ENCODE measurements around the gene ZNF148. TPM values are rescaled to one million over a fixed set of nuclear protein-coding genes. Genes with fewer than 3 reads are reported as not detected.

ZNF148 gene
- polyA plus RNA-seq, 1 donor: 20.2 TPM

DNA sequence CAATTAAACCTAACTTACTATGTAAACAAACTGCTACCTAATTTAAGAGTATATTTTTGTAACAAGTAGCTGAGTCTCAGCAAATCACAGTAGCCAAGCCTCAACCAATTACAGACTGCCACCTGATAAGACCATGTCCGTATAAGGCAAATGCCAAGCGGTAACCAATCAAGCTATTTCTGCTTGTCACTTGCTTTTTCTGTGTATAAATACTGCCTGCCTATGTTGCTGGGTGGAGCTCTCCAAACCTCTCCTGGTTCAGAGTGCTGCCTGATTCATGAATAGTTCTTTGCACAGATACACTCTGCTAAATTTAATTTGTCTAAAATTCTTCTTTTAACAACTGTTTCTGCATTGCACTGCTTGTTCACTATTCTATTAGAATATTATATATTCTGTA lies 42.6 kb downstream of the ZNF148 start:
- DNase-seq (ENCODE audit: low read depth): no peak

DNA sequence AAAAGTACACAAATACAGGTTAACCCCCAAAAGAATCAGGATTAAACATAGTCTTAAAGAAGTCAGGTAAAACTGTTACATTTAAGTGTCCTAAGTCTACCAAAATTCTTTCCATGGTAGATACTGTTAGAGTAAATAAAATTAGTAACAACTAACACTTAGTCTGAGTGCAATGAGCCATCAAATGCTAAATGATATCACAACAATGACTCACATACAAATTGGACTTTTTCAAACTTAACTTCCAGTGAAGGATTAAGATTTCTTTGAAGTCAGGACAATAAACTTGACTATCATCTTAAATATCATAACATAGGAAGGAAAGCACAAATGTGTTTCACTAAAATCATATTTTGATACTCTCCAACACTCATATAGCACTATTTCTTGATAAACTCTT lies 43.9 kb downstream of the ZNF148 start:
- no peak for DNase-seq (ENCODE audit: low read depth)

DNA sequence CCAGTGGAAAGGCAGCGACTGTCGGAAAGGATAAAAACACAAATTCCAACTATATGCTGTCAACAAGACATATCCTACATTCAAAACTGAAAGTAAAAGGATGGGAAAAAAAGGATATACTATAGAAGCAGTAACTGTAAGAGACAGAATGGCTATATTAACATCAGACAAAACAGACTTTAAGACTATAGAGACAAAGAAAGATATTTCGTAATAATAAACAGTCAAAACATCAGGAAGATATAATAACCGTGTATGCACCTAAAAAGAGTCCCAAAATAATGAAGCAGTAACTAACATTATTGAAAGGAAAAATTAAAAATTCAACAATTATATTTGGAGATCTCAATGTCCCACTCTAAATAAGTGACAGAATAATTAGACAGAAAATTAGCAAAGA lies 48.2 kb downstream of the ZNF148 start:
- DNase-seq (ENCODE audit: low read depth): no peak

DNA sequence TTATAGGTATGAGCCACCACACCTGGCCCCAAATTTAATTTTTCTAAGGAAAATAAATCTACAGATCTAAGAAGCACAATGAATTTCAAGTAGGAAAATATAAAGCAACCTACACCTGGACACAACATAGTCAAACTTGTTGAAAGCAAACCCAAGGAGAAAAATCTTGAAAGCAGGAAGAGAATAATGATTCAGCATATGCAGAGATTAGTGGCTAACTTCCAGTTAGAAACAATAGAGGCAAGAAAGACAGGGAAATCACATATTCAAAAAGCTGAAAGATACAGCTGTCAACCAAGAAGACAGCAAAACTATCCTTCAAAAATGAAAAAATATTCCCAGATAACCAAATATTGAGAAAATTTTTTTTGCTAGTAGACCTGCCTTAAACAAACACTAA lies 49.4 kb downstream of the ZNF148 start:
- DNase-seq (ENCODE audit: low read depth): no peak

DNA sequence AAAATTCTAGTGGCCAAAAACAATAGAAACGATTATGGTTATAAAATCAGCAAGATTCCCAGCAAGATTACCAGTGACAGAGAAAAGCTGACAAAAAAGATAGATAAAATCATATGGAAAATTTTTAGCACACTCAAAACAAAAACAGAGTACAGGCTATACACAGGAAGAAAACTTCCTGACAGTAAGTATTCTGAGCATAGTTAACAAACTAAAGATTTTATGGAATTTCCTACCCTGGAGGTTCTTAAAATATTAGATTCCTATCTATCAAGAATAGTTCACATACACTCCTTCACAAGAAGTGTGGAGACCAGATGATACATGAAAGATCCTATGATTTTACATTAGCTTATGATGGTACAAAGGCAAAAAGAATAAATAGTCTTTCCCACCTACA lies 50.8 kb downstream of the ZNF148 start:
- DNase-seq (ENCODE audit: low read depth): no peak

DNA sequence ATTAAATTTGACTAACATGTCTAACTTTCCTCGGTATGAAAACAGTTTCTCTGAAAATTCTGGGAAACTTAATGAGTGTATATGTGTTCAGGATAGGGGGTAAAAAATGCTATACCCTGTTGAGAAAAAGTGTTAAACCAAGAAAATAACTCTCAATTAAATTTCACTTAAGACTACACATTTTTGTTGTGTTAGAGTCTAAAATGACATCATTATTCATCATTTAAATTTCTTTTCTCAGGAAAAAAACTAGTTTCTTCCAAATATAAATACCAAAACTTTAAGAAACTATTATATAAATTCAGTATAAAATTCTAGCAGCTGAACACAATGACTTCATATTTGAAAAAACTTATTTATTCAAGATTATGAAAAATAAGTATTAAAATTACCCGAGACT lies 52.2 kb downstream of the ZNF148 start:
- DNase-seq (ENCODE audit: low read depth): no peak

DNA sequence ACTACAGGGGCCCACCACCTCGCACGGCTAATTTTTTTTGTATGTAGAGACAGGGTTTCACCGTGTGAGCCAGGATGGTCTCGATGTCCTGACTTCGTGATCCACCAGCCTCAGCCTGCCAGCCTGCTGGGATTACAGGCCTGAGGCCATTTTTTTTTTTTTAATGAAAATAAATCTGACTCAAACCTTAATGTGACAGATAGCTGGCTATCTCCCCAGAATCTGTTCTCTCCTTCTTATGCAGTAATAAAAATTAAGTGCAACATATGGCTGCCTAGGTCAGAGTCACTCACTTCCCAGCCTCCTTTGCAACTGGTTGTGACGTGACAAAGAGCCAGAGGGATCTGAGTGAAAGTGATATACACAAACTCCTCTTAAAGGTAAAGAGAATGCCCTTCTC lies 53.0 kb downstream of the ZNF148 start:
- DNase-seq (ENCODE audit: low read depth): no peak

DNA sequence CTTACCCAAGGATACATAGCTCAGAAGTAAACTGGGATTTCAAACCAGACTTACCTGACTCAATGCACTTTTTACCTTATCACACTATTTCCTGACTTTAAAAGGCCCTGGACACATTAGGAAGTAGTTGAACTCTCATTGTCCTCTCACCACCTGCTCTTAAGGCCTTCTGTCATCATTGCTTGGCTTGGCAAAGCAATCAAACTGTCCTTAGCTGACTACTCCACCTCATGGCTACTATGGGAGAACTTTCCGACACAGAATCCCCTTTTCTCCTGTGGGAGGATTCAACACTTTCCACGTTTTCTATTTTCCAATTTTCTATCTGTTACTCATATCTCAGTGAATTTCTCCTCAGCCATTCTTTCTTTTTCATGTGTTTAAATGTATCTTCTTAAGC lies 55.4 kb downstream of the ZNF148 start:
- no peak for DNase-seq (ENCODE audit: low read depth)

DNA sequence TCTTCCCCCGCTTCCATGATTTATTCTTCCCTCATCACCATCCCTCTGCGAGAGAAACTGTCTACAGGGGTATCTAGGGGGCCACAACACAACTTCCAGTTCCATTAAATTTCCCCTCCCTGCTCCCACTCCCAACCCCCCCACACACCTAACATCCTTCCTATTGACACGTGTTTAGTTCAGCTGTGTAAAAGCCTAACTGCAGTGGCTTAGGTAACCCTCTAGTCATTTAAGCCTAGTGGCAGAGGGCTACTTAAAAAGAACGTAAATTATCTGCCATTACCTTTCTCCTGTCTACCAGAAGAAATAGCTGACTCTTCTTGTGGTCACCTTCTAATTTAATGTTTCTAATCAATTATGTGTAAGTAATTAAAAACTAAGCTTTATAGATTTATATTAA lies 56.3 kb downstream of the ZNF148 start:
- no peak for DNase-seq (ENCODE audit: low read depth)

DNA sequence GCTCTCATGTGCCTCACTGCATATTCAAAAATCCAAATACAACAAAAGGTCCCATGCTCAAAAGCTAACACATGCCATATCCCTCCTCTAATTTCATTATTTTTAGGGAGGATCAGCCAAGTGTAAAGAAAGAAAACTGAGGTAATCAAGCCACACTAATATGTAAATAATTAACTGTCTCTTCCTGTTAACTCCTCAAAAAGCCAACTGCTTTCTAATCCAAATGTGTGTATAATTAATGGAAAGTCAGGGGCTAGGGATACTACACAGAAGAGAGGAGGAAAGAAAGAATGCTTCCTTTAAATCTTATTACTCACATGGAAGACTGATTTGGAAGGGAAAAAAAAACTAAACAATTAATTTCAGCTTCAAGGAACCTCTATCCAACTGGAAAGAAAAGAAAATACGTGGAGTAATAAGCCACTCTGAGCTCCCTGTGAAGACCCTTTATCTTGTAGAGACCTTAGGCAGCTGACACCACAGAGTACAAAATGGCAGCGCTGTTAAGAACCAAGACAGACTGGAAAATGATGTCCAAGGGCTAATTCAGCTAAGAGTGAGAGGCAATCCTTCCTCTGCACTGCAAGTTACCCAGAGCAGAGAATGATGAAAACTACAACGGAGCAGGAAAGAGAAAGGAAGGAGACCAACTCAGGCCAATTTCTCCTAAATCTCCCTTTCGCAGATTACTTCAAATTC lies 56.8 kb downstream of the ZNF148 start:
- no peak for DNase-seq (ENCODE audit: low read depth)

DNA sequence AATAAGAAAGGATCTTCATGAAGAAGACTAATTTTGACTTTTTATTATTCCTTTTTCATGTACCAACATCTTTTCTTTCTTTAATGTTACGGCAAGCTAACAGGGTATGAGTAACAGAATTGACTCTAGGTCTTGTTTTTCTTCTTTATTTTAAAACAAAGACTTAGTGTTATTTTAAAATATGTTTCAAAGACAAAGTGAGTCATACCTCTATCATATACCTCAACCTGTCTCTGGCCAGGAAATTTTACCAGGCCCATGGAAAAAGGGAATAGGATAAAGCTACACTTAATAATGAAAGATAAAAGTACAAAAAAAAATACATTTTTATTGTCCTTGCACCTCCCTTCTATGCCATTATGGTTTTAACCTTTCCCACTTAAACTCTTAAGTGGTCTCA lies 57.4 kb downstream of the ZNF148 start:
- no peak for DNase-seq (ENCODE audit: low read depth)

DNA sequence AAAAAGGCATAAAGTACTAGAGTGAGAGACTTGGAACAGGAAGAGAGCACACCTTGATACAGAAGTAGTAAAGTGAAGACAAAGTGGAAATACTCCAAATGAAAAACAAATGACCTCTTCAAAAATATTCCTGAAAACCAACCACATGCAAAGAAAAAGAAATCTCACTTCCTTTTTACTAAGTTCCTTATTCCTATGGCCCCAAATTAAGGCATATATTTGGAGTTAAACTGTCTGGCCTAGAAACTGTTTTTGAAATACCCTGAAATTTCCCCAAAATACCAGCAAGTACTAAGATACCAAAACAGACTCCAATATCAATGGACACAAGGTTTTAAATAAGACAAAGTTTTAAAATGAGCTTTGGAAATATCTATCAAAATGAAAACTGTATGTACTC lies 58.2 kb downstream of the ZNF148 start:
- no peak for DNase-seq (ENCODE audit: low read depth)

DNA sequence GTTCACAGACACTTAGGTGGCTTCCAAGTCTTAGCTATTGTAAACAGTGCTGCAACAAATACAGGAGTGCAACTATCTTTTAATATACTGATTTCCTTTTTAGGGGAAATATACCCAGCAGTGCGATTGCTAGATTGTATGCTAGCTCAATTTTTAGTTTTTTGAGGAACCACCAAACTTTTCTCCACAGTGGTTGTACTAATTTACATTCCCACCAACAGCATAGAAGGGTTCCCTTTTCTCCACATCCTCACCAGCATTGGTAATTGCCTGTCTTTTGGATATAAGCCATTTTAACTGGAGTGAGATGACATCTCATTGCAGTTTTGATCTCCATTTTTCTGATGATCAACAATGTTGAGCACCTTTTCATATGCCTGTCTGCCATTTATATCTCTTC lies 58.9 kb downstream of the ZNF148 start:
- DNase-seq (ENCODE audit: low read depth): no peak

DNA sequence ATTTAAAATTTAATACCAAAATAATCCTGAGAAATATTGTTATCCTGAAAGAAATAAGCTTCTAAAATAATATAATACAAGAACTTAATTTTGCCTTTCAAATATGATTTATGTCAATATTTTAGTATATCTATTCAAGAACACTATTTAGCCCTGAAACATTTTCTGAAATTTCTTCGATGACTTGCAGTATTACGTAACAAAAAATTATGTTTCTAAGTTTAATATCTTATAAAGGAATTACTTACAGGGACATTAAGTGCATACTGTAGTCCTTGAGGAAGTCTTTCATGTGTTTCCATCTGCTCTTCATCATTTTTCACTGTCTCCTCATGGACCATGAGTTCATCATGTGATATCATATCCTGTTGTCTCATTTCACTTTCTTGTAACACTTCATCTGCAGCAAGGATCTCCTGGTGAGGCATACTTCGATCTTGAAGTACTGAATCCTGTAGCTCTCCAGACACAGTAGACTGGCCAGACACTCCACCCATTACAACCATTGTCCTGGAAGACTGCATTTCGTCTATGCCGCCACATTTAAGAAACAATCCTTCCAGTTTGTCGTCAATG lies 62.0 kb downstream of the ZNF148 start:
- DNase-seq (ENCODE audit: low read depth): no peak

DNA sequence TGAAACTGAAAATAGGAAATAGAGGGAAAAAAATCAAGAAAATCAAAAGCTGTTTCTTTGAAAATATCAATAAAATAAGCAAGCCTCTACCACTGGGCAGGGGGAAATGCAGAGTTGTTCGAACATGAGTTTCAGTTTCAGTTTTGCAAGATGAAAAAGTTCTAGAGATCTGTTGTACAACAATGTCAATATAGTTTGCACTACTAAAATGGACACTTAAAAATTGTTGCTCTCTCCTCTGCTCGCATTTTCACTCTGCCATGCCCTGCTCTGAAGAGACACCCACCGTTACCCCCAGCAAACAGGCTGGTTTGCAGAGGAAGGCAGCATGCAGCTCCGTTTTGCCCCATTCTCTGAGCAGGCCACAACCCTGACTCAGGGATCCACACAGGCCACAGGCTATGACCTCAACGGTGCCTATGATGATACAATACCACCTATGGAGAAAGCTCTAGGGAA lies 64.5 kb downstream of the ZNF148 start:
- no peak for DNase-seq (ENCODE audit: low read depth)

DNA sequence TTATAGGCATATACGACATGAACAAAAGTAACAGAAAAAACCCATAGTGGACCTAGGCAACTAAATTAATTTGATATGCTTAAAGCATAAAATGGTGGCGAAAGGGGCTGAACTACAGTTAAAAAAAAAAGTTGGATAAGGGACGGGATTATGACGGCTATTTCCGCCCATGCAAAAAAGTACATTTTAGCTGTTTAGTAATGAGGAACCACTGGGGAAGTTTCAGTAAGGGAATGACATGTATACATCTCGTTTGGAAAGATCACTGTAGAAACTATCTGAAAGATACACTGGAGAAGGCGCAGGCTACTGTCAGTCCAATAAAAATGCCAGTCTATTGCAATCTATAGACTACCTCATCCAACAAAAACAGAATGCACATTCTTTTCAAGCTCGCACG lies 65.6 kb downstream of the ZNF148 start:
- DNase-seq (ENCODE audit: low read depth): no peak

DNA sequence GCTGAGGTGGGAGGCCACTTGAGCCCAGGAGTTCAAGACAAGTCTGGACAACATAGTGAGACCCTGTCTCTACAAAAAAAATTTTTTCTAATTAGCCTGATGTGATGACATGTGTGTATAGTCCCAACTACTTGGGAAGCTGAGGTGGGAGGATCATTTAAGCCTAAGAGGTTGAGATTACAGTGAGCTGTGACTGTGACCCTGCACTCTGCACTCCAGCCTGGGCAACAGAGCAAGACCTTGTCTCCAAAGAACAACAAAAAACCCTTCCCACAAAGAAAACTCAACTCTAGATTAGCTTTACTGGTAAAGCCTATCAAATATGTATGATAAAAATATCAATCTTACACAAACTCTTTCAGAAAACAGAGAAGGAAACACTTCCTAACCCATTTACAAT lies 68.5 kb downstream of the ZNF148 start:
- no peak for DNase-seq (ENCODE audit: low read depth)

DNA sequence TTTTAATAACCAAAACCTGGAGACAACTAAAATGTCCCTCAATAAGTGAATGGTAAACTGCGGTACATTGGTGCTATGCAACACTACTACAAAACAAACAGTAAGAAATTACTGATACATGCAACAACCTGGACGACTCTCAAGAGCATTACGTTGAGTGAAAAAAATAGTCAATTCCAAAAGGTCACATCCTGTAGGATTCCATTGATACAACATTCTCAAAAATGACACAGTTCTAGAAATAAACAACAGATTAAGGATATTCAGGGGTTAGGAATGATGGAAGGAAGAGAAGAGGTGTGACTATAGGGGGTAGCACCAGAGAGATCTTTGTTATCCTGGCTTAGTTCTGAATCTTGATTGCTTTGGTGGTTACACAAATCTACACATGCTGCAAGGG lies 72.2 kb downstream of the ZNF148 start:
- DNase-seq (ENCODE audit: low read depth): no peak

DNA sequence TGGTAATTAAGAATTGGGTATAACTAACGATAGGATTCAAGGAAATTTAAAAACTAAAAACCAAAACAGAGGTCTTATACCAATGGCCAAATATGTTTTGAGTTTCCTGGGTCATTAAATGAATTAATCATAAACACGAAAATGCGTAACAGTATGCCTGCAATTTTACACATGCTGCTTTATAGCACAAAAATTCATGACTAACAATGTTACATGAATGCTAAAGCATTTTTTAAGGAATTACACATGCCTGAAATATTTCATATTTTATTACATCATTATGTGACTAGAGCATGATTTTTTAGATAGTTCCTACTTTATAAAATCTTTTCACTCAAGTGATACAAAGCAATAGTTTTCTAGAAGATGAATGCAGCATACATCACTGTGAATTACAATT lies 74.7 kb downstream of the ZNF148 start:
- DNase-seq (ENCODE audit: low read depth): no peak

DNA sequence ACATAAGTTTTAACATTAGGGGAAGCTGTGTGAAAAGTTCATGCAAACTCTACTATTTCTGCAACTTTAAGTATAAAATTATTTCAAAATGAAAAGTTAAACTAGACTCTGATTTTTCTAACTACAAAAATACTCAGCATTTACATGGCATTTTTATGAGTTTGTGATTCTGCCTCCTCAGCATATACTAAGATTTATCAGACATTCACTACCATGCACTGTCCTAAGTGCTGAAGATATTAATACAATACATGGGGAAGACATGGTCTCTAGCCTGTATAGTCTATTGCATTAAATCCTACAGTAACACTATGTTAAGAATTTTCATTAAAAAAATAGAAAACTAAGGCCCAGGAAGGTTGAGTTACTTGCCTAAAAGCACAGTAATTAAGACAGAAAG lies 80.7 kb downstream of the ZNF148 start:
- no peak for DNase-seq (ENCODE audit: low read depth)

DNA sequence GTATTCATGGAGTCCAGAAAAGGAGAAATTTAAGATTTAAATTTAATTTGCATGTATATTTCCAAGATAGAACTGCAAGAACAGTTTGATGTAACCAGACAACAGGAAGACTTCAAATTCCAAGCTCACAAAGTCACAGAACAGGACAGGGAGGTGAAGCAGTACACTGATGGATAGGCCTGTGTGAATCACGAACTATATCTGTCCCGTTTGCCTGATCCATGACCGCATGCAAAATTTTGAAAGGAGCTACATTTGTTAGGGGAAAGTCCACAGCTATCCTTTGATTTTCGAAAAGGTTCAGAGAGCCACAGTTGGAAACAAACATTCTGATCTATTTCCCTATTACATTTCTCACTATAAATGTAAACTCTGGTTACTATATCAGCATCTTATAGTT lies 83.1 kb downstream of the ZNF148 start:
- no peak for DNase-seq (ENCODE audit: low read depth)

DNA sequence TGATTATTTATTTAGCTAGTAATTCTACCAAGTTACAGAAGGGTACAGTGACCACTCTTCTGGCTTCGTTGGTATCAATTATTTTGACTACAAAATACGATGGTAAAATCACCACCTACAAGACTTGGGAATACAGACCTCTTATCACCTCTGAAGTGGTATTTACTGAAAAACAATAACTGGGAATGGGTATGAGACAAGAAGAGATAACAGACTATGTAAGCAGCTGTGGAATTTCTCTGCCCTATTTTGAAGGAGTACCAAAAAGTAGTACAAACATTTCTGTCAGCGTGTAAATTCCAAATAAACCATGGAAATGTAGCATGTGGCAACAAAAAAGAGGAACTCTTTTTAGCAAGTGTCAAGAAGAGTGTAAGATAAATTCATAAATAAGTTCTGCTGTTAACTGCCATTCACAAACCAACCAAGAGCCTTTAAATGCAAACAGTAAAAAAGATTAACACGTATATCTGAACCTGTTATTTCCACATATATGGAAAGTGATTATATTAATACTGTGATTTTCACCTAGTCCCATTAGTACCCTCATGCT lies 85.6 kb downstream of the ZNF148 start:
- DNase-seq (ENCODE audit: low read depth): no peak

DNA sequence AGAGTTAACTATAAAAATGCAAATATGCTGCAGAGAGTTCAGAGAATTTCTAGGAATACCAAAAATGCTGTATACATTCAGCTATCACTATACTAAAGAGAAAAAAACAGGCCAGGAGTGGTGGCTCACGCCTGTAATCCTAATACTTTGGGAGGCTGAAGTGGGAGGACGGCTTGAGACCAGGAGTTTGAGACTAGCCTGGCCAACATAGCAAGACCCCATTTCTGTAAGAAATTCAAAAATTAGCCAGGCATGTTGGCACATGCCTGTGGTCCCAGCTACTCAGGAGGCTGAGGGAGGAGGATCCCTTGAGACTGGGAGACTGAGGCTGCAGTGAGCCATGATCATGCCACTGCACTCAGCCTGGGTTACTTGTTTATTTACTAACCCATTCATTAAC lies 87.9 kb downstream of the ZNF148 start:
- DNase-seq (ENCODE audit: low read depth): no peak

DNA sequence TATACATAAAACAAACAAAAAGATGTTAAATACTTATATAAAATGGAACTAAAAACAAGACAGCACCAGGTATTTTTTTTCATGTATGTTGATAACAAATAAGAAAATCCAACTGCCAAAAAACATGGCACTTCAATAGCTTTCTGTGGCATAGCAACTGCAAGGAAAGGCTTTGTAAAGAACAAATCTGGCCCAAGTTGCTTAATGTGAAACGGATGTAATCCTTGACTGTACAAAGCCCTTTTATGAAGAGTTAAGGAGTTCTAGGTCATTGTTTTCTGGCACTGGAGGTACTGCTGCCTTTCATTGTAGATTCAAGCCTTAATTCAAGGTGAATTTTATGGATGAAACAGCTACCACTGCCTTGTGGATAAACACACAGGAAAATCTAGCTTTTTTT lies 93.7 kb downstream of the ZNF148 start:
- no peak for DNase-seq (ENCODE audit: low read depth)

Measured in forelimb muscle (tissue), 1 donor.